GM18498 (cell line): Measurements from ENCODE around the gene TAF1B.

Experiments
- ATAC-seq: cut with Tn5 transposase; IDR thresholded peaks from one replicate; pipeline ENCODE4 v1.9.1; 2021; ENCODE audit warnings: mild to moderate bottlenecking, moderate library complexity; ENCODE audit not compliant: unreplicated experiment

TAF1B gene

GRCh38 chr2:9807555-9808305 is 35.5 kb upstream of the TAF1B start:
- no peak for ATAC-seq

- ATAC-seq, result no peak
Observed at GRCh38 chr2:9808334-9809063, 34.8 kb upstream of the TAF1B start.

- ATAC-seq, result no peak
Observed at GRCh38 chr2:9809064-9809356, 34.3 kb upstream of the TAF1B start.

- ATAC-seq, result no peak
Observed at GRCh38 chr2:9809448-9810088, 33.7 kb upstream of the TAF1B start.

- no peak for ATAC-seq
Observed at GRCh38 chr2:9811216-9811615, 32.1 kb upstream of the TAF1B start.

GRCh38 chr2:9811679-9812511 is 31.4 kb upstream of the TAF1B start:
- ATAC-seq, result no peak

GRCh38 chr2:9812945-9813311 is 30.3 kb upstream of the TAF1B start:
- no peak for ATAC-seq

GRCh38 chr2:9813312-9814128 is 29.8 kb upstream of the TAF1B start:
- ATAC-seq, result peak; percentile 74

- ATAC-seq, result no peak
Observed at GRCh38 chr2:9814129-9814868, 29.0 kb upstream of the TAF1B start.

- no peak for ATAC-seq
Observed at GRCh38 chr2:9815076-9815475, 28.2 kb upstream of the TAF1B start.

- ATAC-seq, result no peak
Observed at GRCh38 chr2:9815844-9816279, 27.4 kb upstream of the TAF1B start.

- ATAC-seq, result no peak
Observed at GRCh38 chr2:9818097-9818496, 25.2 kb upstream of the TAF1B start.

- no peak for ATAC-seq
Observed at GRCh38 chr2:9819551-9819950, 23.7 kb upstream of the TAF1B start.

GRCh38 chr2:9820020-9820973 is 23.0 kb upstream of the TAF1B start:
- no peak for ATAC-seq

- ATAC-seq, result no peak
Observed at GRCh38 chr2:9821805-9822445, 21.3 kb upstream of the TAF1B start.

GRCh38 chr2:9824441-9824840 is 18.8 kb upstream of the TAF1B start:
- no peak for ATAC-seq

GRCh38 chr2:9824956-9825720 is 18.1 kb upstream of the TAF1B start:
- no peak for ATAC-seq
